ENCODE measurements around the gene PITPNB.

DNA sequence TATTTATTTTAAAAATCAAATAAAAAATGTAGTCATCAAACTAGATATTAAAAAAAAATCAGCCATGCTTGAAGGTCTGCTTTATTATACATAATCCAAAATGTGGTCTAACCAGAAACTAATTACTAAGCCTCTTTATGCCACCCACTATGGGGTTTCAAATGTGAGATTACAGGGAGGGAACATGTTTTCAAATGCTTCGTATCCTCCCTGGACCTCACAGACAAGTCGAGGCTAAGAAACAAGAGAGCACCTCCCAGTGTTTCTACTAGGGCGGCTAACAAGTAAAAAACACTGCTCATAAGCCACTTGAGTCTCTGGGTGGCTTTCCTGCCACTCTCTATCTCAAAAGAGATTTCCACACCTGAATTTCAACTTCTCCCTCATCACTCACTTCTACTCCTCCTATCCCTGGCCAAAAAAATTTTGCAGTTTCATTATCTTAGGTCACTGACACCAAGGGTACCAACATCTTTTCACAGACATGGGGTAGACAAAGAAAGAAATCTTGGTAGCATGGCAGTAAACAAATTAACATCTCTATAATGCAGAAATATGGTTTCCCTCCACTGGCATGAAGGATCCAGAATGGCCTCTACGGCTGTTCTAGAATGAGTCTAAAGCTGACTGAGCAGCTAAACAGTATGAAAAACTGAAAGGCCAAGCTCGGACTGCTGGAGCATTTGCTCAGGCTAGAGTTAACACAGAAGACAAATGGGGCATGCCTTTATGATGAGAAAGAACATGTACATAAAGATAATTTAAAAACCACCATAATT is 50.9 kb downstream of the PITPNB start:
- TF ChIP-seq, protein P1, sequence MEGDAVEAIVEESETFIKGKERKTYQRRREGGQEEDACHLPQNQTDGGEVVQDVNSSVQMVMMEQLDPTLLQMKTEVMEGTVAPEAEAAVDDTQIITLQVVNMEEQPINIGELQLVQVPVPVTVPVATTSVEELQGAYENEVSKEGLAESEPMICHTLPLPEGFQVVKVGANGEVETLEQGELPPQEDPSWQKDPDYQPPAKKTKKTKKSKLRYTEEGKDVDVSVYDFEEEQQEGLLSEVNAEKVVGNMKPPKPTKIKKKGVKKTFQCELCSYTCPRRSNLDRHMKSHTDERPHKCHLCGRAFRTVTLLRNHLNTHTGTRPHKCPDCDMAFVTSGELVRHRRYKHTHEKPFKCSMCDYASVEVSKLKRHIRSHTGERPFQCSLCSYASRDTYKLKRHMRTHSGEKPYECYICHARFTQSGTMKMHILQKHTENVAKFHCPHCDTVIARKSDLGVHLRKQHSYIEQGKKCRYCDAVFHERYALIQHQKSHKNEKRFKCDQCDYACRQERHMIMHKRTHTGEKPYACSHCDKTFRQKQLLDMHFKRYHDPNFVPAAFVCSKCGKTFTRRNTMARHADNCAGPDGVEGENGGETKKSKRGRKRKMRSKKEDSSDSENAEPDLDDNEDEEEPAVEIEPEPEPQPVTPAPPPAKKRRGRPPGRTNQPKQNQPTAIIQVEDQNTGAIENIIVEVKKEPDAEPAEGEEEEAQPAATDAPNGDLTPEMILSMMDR (IDR thresholded peaks at IDR 0.05) = no peak
- TF ChIP-seq POLR2A (IDR thresholded peaks at IDR 0.05) = no peak

Data from Peyer's patch (tissue), 4 donors.